A673 (cell line): ENCODE data around the gene WDR20. TPM values are rescaled to one million over a fixed set of nuclear protein-coding genes. Genes with fewer than 3 reads are reported as not detected.

ENCODE experiments used
- BruUV-seq: library from RNA; stranded (reverse); fragments of 400-500 nt; replicated peaks from 2 replicates; lab custom pipeline; 2021; lab: Mats Ljungman, UMichigan
- CTCF ChIA-PET: fragments of 300-600 bp; sonication (Branson Sonifier 250); formaldehyde crosslinking; loops from one replicate; lab custom pipeline; 2022; ENCODE audit warnings: antibody characterized with exemption; lab: Charles Lee
- POLR2A ChIA-PET: fragments of 300-600 bp; sonication (Branson Sonifier 250); formaldehyde crosslinking; loops from one replicate; lab custom pipeline; 2022; ENCODE audit warnings: antibody characterized with exemption; ENCODE audit not compliant: low non-redundant PET; lab: Charles Lee
- DNase-seq: peaks from one replicate; pipeline ENCODE4 v3.0.0-alpha.2; 2015; ENCODE audit warnings: low spot score
- H3K27ac ChIP-seq: fragments of 200-600 bp; sonication (generic); 2 replicates; pipeline ENCODE4 v1.5.1; 2016; ENCODE audit warnings: mixed run types, low read depth, mild to moderate bottlenecking, mixed read lengths, antibody characterized with exemption, low read length; ENCODE audit not compliant: poor library complexity, severe bottlenecking
- H3K27me3 ChIP-seq: fragments of 200-600 bp; sonication (generic); replicated peaks from 2 replicates; pipeline ENCODE4 v1.6.1; 2017; ENCODE audit warnings: mixed run types, low read depth, mild to moderate bottlenecking, mixed read lengths, antibody characterized with exemption, low read length; ENCODE audit not compliant: insufficient read depth, poor library complexity
- H3K36me3 ChIP-seq: fragments of 200-600 bp; sonication (generic); 2 replicates; pipeline ENCODE4 v1.6.1; 2016; ENCODE audit warnings: mixed run types, mild to moderate bottlenecking, mixed read lengths, antibody characterized with exemption, low read length; ENCODE audit not compliant: insufficient read depth, poor library complexity, severe bottlenecking
- H3K4me1 ChIP-seq: fragments of 200-600 bp; sonication (generic); 2 replicates; pipeline ENCODE4 v1.6.1; 2017; ENCODE audit warnings: mixed run types, mild to moderate bottlenecking, mixed read lengths, antibody characterized with exemption, low read length; ENCODE audit not compliant: insufficient read depth, poor library complexity, severe bottlenecking
- H3K4me3 ChIP-seq: fragments of 200-600 bp; sonication (generic); 2 replicates; pipeline ENCODE4 v1.5.1; 2016; ENCODE audit warnings: low read depth, mixed run types, mild to moderate bottlenecking, mixed read lengths, low read length; ENCODE audit not compliant: poor library complexity, severe bottlenecking
- H3K9me3 ChIP-seq: fragments of 200-600 bp; sonication (generic); 2 replicates; pipeline ENCODE4 v1.6.1; 2016; ENCODE audit warnings: mixed run types, low read depth, mild to moderate bottlenecking, mixed read lengths, antibody characterized with exemption, low read length; ENCODE audit not compliant: poor library complexity, severe bottlenecking
- CTCF ChIP-seq: fragments of 300-800, 200-600 bp; sonication (generic); conservative IDR thresholded peaks from 2 replicates; pipeline ENCODE4 v1.5.1; 2017; ENCODE audit warnings: low read depth, mild to moderate bottlenecking, antibody characterized with exemption, low read length, moderate library complexity, mixed read lengths
- EZH2 ChIP-seq: fragments of 200-600 bp; sonication (generic); IDR thresholded peaks from 2 replicates; pipeline ENCODE4 v1.6.1; 2017; ENCODE audit warnings: borderline replicate concordance, low read depth, mild to moderate bottlenecking, mixed read lengths, antibody characterized with exemption, low read length; ENCODE audit not compliant: poor library complexity, severe bottlenecking
- intact Hi-C: fragments of 100-400 bp; cut with micrococcal nuclease; formaldehyde crosslinking; loops from one replicate; pipeline ENCODE4 v1.10.0; 2022; ENCODE audit not compliant: unreplicated experiment
- total RNA-seq: library from RNA; stranded (reverse); gene quantifications from 2 replicates; pipeline ENCODE4 v1.2.3, GENCODE V29; 2021

The WDR20 gene
- total RNA-seq, 1 experiment from 2014 or later = 28.3 TPM

GRCh38 chr14:102145395-102145794 is 5.7 kb downstream of the WDR20 start:
- H3K9me3 ChIP-seq = no peaks in the 10 kb centered on the region
- intact Hi-C loops = no loop called here
- ChIA-PET POLR2A (no interaction called here), CTCF (no interaction called here)
- H3K4me1 ChIP-seq = peaks cover 7% of the 10 kb centered on the region
- DNase-seq = no peak
- no peaks in the 10 kb centered on the region for H3K27me3 ChIP-seq
- no TSS peak for BruUV-seq
- H3K36me3 ChIP-seq = no peaks in the 10 kb centered on the region
- no peak overlapping the region for H3K4me3 ChIP-seq
- H3K27ac ChIP-seq = no peak overlapping the region
- TF ChIP-seq EZH2 (no peak), CTCF (no peak)

GRCh38 chr14:102146423-102146822 is 6.7 kb downstream of the WDR20 start:
- Histone ChIP-seq H3K9me3 (no peaks in the 10 kb centered on the region), H3K27ac (no peak overlapping the region), H3K27me3 (no peaks in the 10 kb centered on the region), H3K36me3 (no peaks in the 10 kb centered on the region), H3K4me3 (no peak overlapping the region), H3K4me1 (peaks cover 2% of the 10 kb centered on the region)
- no peak for TF ChIP-seq EZH2
- no peak for TF ChIP-seq CTCF
- CTCF ChIA-PET = no interaction called here
- POLR2A ChIA-PET = no interaction called here
- BruUV-seq = no TSS peak
- DNase-seq = no peak
- intact Hi-C loops = no loop called here

GRCh38 chr14:102150083-102150482 is 10.4 kb downstream of the WDR20 start:
- H3K9me3 ChIP-seq = no peaks in the 10 kb centered on the region
- DNase-seq = no peak
- no peak overlapping the region for H3K27ac ChIP-seq
- no peaks in the 10 kb centered on the region for H3K4me1 ChIP-seq
- no peaks in the 10 kb centered on the region for H3K27me3 ChIP-seq
- intact Hi-C loops = no loop called here
- H3K4me3 ChIP-seq = no peak overlapping the region
- no TSS peak for BruUV-seq
- TF ChIP-seq EZH2 (no peak), CTCF (no peak)
- peaks cover 10% of the 10 kb centered on the region for H3K36me3 ChIP-seq
- ChIA-PET POLR2A (no interaction called here), CTCF (no interaction called here)
